BJ (cell line): ENCODE measurements around the gene PTPMT1. TPM values are rescaled to one million over a fixed set of nuclear protein-coding genes. Genes with fewer than 3 reads are reported as not detected.

Experiments
- CTCF ChIA-PET: fragments of 350-600 bp; formaldehyde crosslinking; extraction: SDS; loops from one replicate; lab custom pipeline; 2021; ENCODE audit warnings: antibody characterized with exemption, inconsistent platforms; lab: Yijun Ruan, JAX
- POLR2A ChIA-PET: fragments of 300-600 bp; sonication (Branson Sonifier 250); formaldehyde crosslinking; extraction: SDS; loops from one replicate; lab custom pipeline; 2021; ENCODE audit warnings: antibody characterized with exemption; lab: Charles Lee
- DNase-seq: peaks from one replicate; pipeline ENCODE4 v3.0.0-alpha.2; 2011; ENCODE audit warnings: low read depth
- H3K27me3 ChIP-seq: 2 replicates; pipeline ENCODE4 v1.6.0; 2011; ENCODE audit warnings: low read length; ENCODE audit not compliant: control insufficient read depth, insufficient read depth
- H3K36me3 ChIP-seq: 2 replicates; pipeline ENCODE4 v1.5.1; 2011; ENCODE audit warnings: low read length; ENCODE audit not compliant: control insufficient read depth, insufficient read depth
- H3K4me3 ChIP-seq: 2 replicates; pipeline ENCODE4 v1.5.1; 2011; ENCODE audit warnings: low read depth, mild to moderate bottlenecking, control low read depth, low read length
- CTCF ChIP-seq: IDR thresholded peaks from 2 replicates; pipeline ENCODE4 v1.5.1; 2011; ENCODE audit warnings: low read depth, mild to moderate bottlenecking, control low read depth, inconsistent platforms, low read length, moderate library complexity; ENCODE audit not compliant: insufficient read depth
- polyA plus RNA-seq: library from polyadenylated mRNA; depleted of rRNA; stranded (reverse); fragments of >200 nt; gene quantifications from 2 replicates; pipeline ENCODE4 v1.2.3, GENCODE V29; 2011

Gene PTPMT1
- polyA plus RNA-seq, 1 experiment = 61.9 TPM

DNA sequence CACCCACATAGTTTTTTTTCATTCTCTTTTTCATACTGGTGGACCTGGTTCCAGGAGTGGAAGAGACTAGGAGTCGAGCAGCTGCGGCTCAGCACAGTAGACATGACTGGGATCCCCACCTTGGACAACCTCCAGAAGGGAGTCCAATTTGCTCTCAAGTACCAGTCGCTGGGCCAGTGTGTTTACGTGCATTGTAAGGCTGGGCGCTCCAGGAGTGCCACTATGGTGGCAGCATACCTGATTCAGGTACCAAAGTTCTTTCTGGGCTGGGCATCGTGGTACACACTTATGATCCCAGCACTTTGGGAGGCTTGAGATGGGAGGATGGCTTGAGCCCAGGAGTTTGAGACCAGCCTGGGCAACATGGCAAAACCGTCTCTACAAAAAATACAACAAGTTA is 4.2 kb downstream of the PTPMT1 start:
- DNase-seq = no peak
- TF ChIP-seq CTCF = no peak
- Histone ChIP-seq H3K27me3 (no peaks in the 10 kb centered on the region), H3K4me3 (no peak overlapping the region), H3K36me3 (peaks cover 8% of the 10 kb centered on the region)
- POLR2A ChIA-PET = no interaction called here
- CTCF ChIA-PET = no interaction called here

GRCh38 chr11:47570651-47571356 is 5.4 kb downstream of the PTPMT1 start:
- POLR2A ChIA-PET = interaction anchor here (0.6 kb wide), 1 partner anchor 39 kb away, joined by 3 read pairs; no protein-coding TSS in a partner anchor
- CTCF ChIA-PET = no interaction called here
- Histone ChIP-seq H3K27me3 (no peaks in the 10 kb centered on the region), H3K4me3 (no peak overlapping the region), H3K36me3 (peaks cover 11% of the 10 kb centered on the region)
- DNase-seq = no peak
- TF ChIP-seq CTCF = no peak

GRCh38 chr11:47571357-47571729 is 5.9 kb downstream of the PTPMT1 start:
- no peak for DNase-seq
- CTCF ChIA-PET = no interaction called here
- H3K27me3 ChIP-seq = no peaks in the 10 kb centered on the region
- no peak overlapping the region for H3K4me3 ChIP-seq
- no peak for TF ChIP-seq CTCF
- POLR2A ChIA-PET = no interaction called here
- H3K36me3 ChIP-seq = peaks cover 11% of the 10 kb centered on the region

DNA sequence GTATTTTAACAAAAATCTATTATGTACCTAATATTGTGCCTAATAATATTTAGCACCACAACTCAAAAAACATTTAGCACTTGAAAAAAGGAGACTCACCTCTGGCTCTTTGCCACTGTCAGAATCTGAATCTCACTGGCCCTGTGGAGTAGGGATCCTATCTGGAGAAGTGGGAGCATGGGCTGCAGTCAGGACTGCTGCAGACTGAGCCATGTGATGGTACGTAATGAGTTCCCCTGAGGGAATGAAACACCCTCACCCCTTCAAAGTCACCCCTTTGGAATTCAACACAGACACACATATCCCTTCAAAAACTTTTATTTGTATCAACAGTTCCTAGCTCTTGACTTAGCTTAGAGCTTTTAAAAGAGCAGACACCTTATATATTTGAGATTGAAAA is 6.5 kb downstream of the PTPMT1 start:
- Histone ChIP-seq H3K4me3 (no peak overlapping the region), H3K27me3 (no peaks in the 10 kb centered on the region), H3K36me3 (peaks cover 11% of the 10 kb centered on the region)
- peak; percentile 42 for DNase-seq
- ChIA-PET POLR2A (no interaction called here), CTCF (interaction anchor here (1.2 kb wide), 1 partner anchor 45 kb away, joined by 3 read pairs; no protein-coding TSS in a partner anchor)
- TF ChIP-seq CTCF = no peak

DNA sequence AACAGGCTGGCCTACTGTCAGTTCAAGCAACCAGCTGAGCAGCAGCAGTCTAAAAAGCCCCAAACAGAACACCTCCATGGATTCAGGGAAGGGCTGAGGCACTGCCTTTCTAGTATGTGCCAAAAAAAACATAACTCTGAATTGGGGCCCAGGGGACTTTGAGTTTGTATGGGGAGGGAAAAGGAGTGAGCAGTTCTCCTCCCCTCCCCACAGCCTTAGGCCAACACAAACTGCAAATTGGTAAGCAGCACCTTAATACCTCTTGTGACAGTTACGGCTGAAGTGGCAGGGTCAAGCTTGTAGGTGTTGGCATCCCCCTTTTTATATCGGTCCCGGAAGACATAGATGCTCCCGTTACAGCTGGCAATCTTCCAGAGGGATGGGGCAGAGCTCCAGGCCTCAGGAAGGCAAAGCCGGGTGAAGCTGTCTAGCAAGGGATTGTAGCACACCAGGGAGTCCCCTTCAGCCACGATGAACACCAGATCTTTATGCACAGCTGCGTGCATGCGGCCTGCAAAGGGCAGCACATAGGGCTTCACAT is 7.4 kb downstream of the PTPMT1 start:
- DNase-seq = no peak
- POLR2A ChIA-PET = no interaction called here
- Histone ChIP-seq H3K36me3 (peaks cover 11% of the 10 kb centered on the region), H3K4me3 (no peak overlapping the region), H3K27me3 (no peaks in the 10 kb centered on the region)
- CTCF ChIA-PET = interaction anchor here (1.2 kb wide), 1 partner anchor 44 kb away, joined by 3 read pairs; no protein-coding TSS in a partner anchor
- no peak for TF ChIP-seq CTCF
